Activated naive CD4-positive, alpha-beta T cell treated with anti-CD3 and anti-CD28 coated beads, Interleukin-2, amount 10 ng/mL, durations not matched to agents 7 days and 5 days (primary cell): ENCODE measurements around the gene RMND1.

Experiments used
- CTCF ChIA-PET: fragments of 350-600 bp; sonication (Branson Sonifier 250); formaldehyde crosslinking; loops from one replicate; lab custom pipeline; 2021; ENCODE audit warnings: antibody characterized with exemption; lab: Charles Lee
- DNase-seq: peaks from one replicate; pipeline ENCODE4 v3.0.0-alpha.2; 2020
- H3K27ac Mint-ChIP-seq: one replicate; pipeline ENCODE4 v1.8.0; 2021; ENCODE audit warnings: mild to moderate bottlenecking, moderate library complexity, mixed read lengths
- H3K27me3 Mint-ChIP-seq: one replicate; pipeline ENCODE4 v1.8.0; 2021; ENCODE audit warnings: mild to moderate bottlenecking, mixed read lengths
- H3K36me3 Mint-ChIP-seq: one replicate; pipeline ENCODE4 v1.8.0; 2021; ENCODE audit warnings: mixed read lengths
- H3K4me1 Mint-ChIP-seq: one replicate; pipeline ENCODE4 v1.8.0; 2021; ENCODE audit warnings: mixed read lengths
- H3K4me3 Mint-ChIP-seq: one replicate; pipeline ENCODE4 v1.8.0; 2021; ENCODE audit warnings: mild to moderate bottlenecking, moderate library complexity, mixed read lengths
- H3K9me3 Mint-ChIP-seq: one replicate; pipeline ENCODE4 v1.8.0; 2021; ENCODE audit warnings: mixed read lengths

The RMND1 gene

GRCh38 chr6:151443911-151444621 lies 7.9 kb downstream of the RMND1 start:
- Mint-ChIP-seq H3K27me3 (no peaks in the 10 kb centered on the region), H3K9me3 (no peaks in the 10 kb centered on the region), H3K36me3 (peaks cover 10% of the 10 kb centered on the region), H3K4me1 (peaks cover 28% of the 10 kb centered on the region), H3K27ac (no peak overlapping the region), H3K4me3 (no peak overlapping the region)
- CTCF ChIA-PET = interaction anchor here (0.6 to 0.9 kb wide), 2 partner anchors 33 to 39 kb away, joined by 3 read pairs; no protein-coding TSS in a partner anchor
- DNase-seq = no peak

- no peaks in the 10 kb centered on the region for H3K9me3 Mint-ChIP-seq
- no peaks in the 10 kb centered on the region for H3K27me3 Mint-ChIP-seq
- H3K36me3 Mint-ChIP-seq = peaks cover 10% of the 10 kb centered on the region
- H3K4me3 Mint-ChIP-seq = no peak overlapping the region
- no peak overlapping the region for H3K27ac Mint-ChIP-seq
- no peak for DNase-seq
- CTCF ChIA-PET = interaction anchor here (0.6 to 0.9 kb wide), 2 partner anchors 33 to 38 kb away, joined by 3 read pairs; no protein-coding TSS in a partner anchor
- H3K4me1 Mint-ChIP-seq = peaks cover 28% of the 10 kb centered on the region
These were observed 8.5 kb downstream of the RMND1 start for GRCh38 chr6:151443454-151443853.

- Mint-ChIP-seq H3K27ac (no peak overlapping the region), H3K4me3 (no peak overlapping the region), H3K9me3 (no peaks in the 10 kb centered on the region), H3K36me3 (peaks cover 12% of the 10 kb centered on the region), H3K4me1 (peaks cover 24% of the 10 kb centered on the region), H3K27me3 (no peaks in the 10 kb centered on the region)
- DNase-seq = no peak
- CTCF ChIA-PET = interaction anchor here (1.1 to 2.2 kb wide), 5 partner anchors 9 to 323 kb away, joined by 3 to 16 read pairs (median 3); partner anchors contain the start of gene RMND1
These were observed 9.6 kb downstream of the RMND1 start for GRCh38 chr6:151442371-151442770.

- Mint-ChIP-seq H3K27me3 (no peaks in the 10 kb centered on the region), H3K36me3 (peaks cover 14% of the 10 kb centered on the region), H3K4me1 (peaks cover 24% of the 10 kb centered on the region), H3K9me3 (no peaks in the 10 kb centered on the region), H3K27ac (no peak overlapping the region), H3K4me3 (no peak overlapping the region)
- DNase-seq = no peak
- CTCF ChIA-PET = interaction anchor here (0.7 to 2.2 kb wide), 8 partner anchors 10 to 324 kb away, joined by 3 to 16 read pairs (median 3); partner anchors contain the start of gene RMND1
These were observed 10.3 kb downstream of the RMND1 start for GRCh38 chr6:151441390-151442166.

- Mint-ChIP-seq H3K27ac (peak overlapping the region; percentile 15), H3K9me3 (no peaks in the 10 kb centered on the region), H3K27me3 (no peaks in the 10 kb centered on the region), H3K4me1 (peaks cover 24% of the 10 kb centered on the region), H3K4me3 (no peak overlapping the region), H3K36me3 (peaks cover 20% of the 10 kb centered on the region)
- CTCF ChIA-PET = interaction anchor here (0.7 to 2.2 kb wide), 8 partner anchors 11 to 124 kb away, joined by 3 to 16 read pairs (median 3); partner anchors contain the start of gene RMND1
- no peak for DNase-seq
These were observed 11.0 kb downstream of the RMND1 start for GRCh38 chr6:151440930-151441329.

GRCh38 chr6:151440498-151440897 lies 11.4 kb downstream of the RMND1 start:
- no peak for DNase-seq
- Mint-ChIP-seq H3K9me3 (no peaks in the 10 kb centered on the region), H3K27ac (peak overlapping the region; percentile 15), H3K27me3 (no peaks in the 10 kb centered on the region), H3K4me3 (no peak overlapping the region), H3K36me3 (peaks cover 20% of the 10 kb centered on the region), H3K4me1 (peaks cover 24% of the 10 kb centered on the region)
- CTCF ChIA-PET = interaction anchor here (1.2 to 2.2 kb wide), 3 partner anchors 11 to 50 kb away, joined by 3 to 16 read pairs (median 3); partner anchors contain the start of gene RMND1

GRCh38 chr6:151437401-151437800 lies 14.5 kb downstream of the RMND1 start:
- CTCF ChIA-PET = no interaction called here
- Mint-ChIP-seq H3K9me3 (no peaks in the 10 kb centered on the region), H3K27ac (no peak overlapping the region), H3K36me3 (peaks cover 21% of the 10 kb centered on the region), H3K4me3 (no peak overlapping the region), H3K27me3 (no peaks in the 10 kb centered on the region), H3K4me1 (peaks cover 16% of the 10 kb centered on the region)
- no peak for DNase-seq

GRCh38 chr6:151436802-151437201 lies 15.1 kb downstream of the RMND1 start:
- peaks cover 16% of the 10 kb centered on the region for H3K4me1 Mint-ChIP-seq
- peaks cover 23% of the 10 kb centered on the region for H3K36me3 Mint-ChIP-seq
- H3K4me3 Mint-ChIP-seq = no peak overlapping the region
- H3K27me3 Mint-ChIP-seq = no peaks in the 10 kb centered on the region
- no peaks in the 10 kb centered on the region for H3K9me3 Mint-ChIP-seq
- DNase-seq = no peak
- CTCF ChIA-PET = interaction anchor here (1.1 kb wide), 1 partner anchor 31 kb away, joined by 3 read pairs; no protein-coding TSS in a partner anchor
- no peak overlapping the region for H3K27ac Mint-ChIP-seq

- Mint-ChIP-seq H3K4me3 (no peak overlapping the region), H3K27ac (no peak overlapping the region), H3K27me3 (no peaks in the 10 kb centered on the region), H3K9me3 (no peaks in the 10 kb centered on the region), H3K36me3 (peaks cover 23% of the 10 kb centered on the region), H3K4me1 (peaks cover 14% of the 10 kb centered on the region)
- DNase-seq = no peak
- CTCF ChIA-PET = interaction anchor here (1.1 kb wide), 1 partner anchor 30 kb away, joined by 3 read pairs; no protein-coding TSS in a partner anchor
These were observed 15.6 kb downstream of the RMND1 start for GRCh38 chr6:151436300-151436699.

GRCh38 chr6:151434369-151434768 lies 17.6 kb downstream of the RMND1 start:
- H3K36me3 Mint-ChIP-seq = peaks cover 30% of the 10 kb centered on the region
- no peak overlapping the region for H3K27ac Mint-ChIP-seq
- CTCF ChIA-PET = no interaction called here
- H3K4me3 Mint-ChIP-seq = no peak overlapping the region
- H3K4me1 Mint-ChIP-seq = no peaks in the 10 kb centered on the region
- H3K9me3 Mint-ChIP-seq = no peaks in the 10 kb centered on the region
- H3K27me3 Mint-ChIP-seq = no peaks in the 10 kb centered on the region
- no peak for DNase-seq

GRCh38 chr6:151432651-151433050 lies 19.3 kb downstream of the RMND1 start:
- Mint-ChIP-seq H3K27me3 (no peaks in the 10 kb centered on the region), H3K36me3 (peaks cover 32% of the 10 kb centered on the region), H3K4me1 (no peaks in the 10 kb centered on the region), H3K9me3 (no peaks in the 10 kb centered on the region), H3K27ac (no peak overlapping the region), H3K4me3 (no peak overlapping the region)
- no peak for DNase-seq
- CTCF ChIA-PET = interaction anchor here (1.0 kb wide), 1 partner anchor 27 kb away, joined by 3 read pairs; no protein-coding TSS in a partner anchor

GRCh38 chr6:151431337-151431736 lies 20.6 kb downstream of the RMND1 start:
- Mint-ChIP-seq H3K36me3 (peaks cover 32% of the 10 kb centered on the region), H3K9me3 (no peaks in the 10 kb centered on the region), H3K4me1 (no peaks in the 10 kb centered on the region), H3K27ac (no peak overlapping the region), H3K4me3 (no peak overlapping the region), H3K27me3 (no peaks in the 10 kb centered on the region)
- CTCF ChIA-PET = no interaction called here
- no peak for DNase-seq

GRCh38 chr6:151430886-151431285 lies 21.0 kb downstream of the RMND1 start:
- DNase-seq = no peak
- H3K9me3 Mint-ChIP-seq = no peaks in the 10 kb centered on the region
- no peaks in the 10 kb centered on the region for H3K4me1 Mint-ChIP-seq
- CTCF ChIA-PET = interaction anchor here (1.0 kb wide), 1 partner anchor 11 kb away, joined by 3 read pairs; no protein-coding TSS in a partner anchor
- H3K36me3 Mint-ChIP-seq = peaks cover 32% of the 10 kb centered on the region
- H3K27me3 Mint-ChIP-seq = no peaks in the 10 kb centered on the region
- H3K27ac Mint-ChIP-seq = no peak overlapping the region
- no peak overlapping the region for H3K4me3 Mint-ChIP-seq

GRCh38 chr6:151428093-151428735 lies 23.7 kb downstream of the RMND1 start:
- DNase-seq = no peak
- Mint-ChIP-seq H3K27ac (no peak overlapping the region), H3K4me3 (no peak overlapping the region), H3K36me3 (peaks cover 48% of the 10 kb centered on the region), H3K4me1 (no peaks in the 10 kb centered on the region), H3K9me3 (no peaks in the 10 kb centered on the region), H3K27me3 (no peaks in the 10 kb centered on the region)
- CTCF ChIA-PET = no interaction called here
